ENCODE measurements around the gene ALS2CL.

The ALS2CL gene

DNA sequence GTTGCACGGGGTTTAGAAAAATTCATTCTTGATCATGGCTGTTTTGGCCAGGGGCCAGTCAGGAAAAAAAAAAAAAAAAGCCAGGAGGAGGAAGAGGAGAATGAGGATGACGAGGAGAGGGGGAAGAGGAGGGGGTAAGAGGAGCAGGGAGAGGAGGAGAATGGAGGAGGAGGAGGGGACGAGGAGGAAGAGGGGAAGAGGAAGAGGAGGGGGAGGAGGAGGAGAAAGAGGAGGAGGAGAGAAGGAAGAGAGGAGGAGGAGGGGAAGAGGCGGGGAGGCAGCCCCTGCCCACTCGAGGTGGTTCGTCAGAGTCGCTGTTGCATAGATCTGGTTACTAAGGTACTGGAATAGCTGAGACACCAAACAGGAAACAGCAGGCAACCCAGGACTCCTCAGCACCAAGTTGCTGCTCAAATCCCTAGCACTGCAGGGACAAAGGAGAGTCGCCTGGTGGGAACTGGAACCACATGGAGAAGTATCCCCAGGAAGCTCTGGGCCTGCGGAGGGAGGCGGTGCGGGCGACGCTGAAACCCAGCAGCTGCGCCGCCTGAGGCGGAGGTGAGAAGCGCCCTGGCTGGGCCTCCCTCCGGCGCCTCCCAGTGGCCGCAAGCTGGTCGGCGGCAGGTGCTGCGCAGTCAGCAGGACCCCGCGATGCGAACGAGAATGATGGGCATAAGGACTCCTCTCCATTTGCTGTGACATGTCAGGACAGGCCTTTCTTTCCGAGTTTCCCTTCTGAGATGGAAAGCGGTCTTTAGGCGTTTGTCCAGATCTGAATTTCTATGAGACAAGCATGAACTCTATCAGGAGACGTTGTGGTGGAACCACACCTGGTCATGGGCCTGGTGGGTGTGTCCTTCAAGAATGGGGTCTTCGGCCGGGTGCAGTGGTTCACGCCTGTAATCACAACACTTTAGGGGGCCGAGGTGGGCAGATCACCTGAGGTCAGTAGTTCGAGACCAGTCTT lies 63.6 kb downstream of the ALS2CL start:
- Mint-ChIP-seq H3K27ac (peak overlapping the region; percentile 89), H3K4me3 (peak overlapping the region; percentile 50), H3K9me3 (no peaks in the 10 kb centered on the region), H3K4me1 (peaks cover 16% of the 10 kb centered on the region), H3K27me3 (no peaks in the 10 kb centered on the region), H3K36me3 (no peaks in the 10 kb centered on the region)
- ATAC-seq = peak; percentile 91

DNA sequence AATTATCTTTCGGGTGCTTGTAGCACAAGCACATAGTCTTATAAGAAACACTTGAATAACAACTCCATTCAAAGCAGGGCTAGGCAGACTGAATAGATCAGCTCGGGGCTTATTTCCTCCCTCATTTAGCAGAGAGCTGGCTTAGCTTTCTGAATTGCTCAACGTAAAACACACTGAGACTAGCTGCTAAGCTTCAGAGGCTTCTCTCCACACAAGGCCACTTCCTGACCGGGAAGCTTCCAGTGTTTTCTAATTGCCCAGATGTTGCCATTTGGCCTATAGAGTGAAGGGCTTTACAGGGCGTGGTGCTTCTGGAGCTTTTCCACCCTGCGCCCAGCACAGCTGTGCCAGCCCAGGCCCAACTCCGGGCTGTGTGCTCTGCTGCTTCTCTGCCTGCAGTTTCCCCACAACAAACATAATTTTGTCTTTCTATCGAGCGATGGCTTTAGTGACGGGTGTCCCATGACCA lies 64.5 kb downstream of the ALS2CL start:
- ATAC-seq = no peak
- Mint-ChIP-seq H3K36me3 (no peaks in the 10 kb centered on the region), H3K4me3 (peak overlapping the region; percentile 50), H3K9me3 (no peaks in the 10 kb centered on the region), H3K27me3 (peaks cover 3% of the 10 kb centered on the region), H3K27ac (peak overlapping the region; percentile 89), H3K4me1 (peaks cover 16% of the 10 kb centered on the region)

DNA sequence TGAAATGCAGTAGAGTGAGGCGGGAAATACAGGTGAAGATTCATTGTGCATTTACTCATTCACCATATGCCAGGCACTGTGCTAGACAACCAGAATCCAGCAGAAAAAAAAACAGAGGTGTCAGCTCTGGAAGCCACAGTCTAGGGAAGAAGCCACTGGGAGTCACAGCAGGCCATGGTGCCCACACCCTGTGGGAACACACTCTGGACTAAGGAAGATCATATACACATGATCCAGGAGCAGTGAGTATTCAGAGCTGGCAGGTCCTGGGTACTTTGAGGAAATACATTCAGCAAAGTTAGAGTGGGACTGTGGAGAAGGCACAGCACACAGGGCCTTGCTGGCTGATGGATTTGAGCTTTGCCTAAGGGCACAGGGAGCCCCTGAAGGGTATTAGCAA lies 66.4 kb downstream of the ALS2CL start:
- H3K27me3 Mint-ChIP-seq = peaks cover 9% of the 10 kb centered on the region
- peaks cover 16% of the 10 kb centered on the region for H3K4me1 Mint-ChIP-seq
- ATAC-seq = no peak
- no peaks in the 10 kb centered on the region for H3K36me3 Mint-ChIP-seq
- H3K9me3 Mint-ChIP-seq = no peaks in the 10 kb centered on the region
- H3K27ac Mint-ChIP-seq = no peak overlapping the region
- no peak overlapping the region for H3K4me3 Mint-ChIP-seq

DNA sequence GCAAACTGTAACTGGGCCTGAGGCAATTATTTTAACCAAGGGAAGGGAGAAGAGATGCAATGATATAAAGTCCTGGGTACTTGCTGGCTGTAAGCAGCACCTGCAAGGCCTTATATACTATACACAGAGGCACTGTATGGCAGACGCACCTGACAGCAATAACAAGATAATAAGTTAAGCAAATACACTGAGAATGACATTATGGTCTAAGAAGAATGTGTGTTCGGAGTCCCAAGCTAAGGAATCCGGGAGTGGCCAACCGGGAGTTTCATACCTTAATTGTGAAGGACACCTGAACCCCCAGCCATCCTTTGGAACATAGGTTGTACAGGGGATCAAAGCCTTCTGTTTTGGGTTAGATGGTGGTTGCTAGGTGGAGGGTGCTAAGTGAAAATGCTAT lies 67.4 kb downstream of the ALS2CL start:
- Mint-ChIP-seq H3K27me3 (peaks cover 9% of the 10 kb centered on the region), H3K9me3 (no peaks in the 10 kb centered on the region), H3K27ac (no peak overlapping the region), H3K4me3 (no peak overlapping the region), H3K36me3 (no peaks in the 10 kb centered on the region), H3K4me1 (peaks cover 16% of the 10 kb centered on the region)
- no peak for ATAC-seq

DNA sequence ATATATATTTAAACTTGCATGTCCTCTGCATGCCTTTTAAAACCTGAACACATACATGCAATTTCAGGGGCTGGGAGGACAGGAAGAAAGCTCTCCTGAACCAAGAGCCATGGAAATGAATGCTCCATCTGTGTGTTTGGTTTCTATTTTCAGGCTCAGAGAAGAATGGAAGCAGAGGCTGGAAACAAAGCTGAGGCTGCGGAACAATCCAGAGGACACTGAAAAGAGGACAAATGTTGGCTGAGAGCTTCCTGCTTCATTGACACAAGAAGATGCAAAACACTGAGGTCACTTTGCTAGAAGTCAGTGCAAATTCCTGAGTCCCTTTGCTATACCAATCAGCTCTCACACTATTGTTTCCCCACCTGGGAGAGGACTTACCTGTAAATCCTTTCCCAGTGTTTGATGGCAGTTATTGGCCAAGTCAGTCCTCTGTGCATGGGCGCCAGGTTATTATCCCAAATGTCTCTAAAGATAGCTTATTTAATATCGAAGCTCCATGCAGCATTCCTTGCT lies 68.4 kb downstream of the ALS2CL start:
- peaks cover 11% of the 10 kb centered on the region for H3K4me1 Mint-ChIP-seq
- no peak overlapping the region for H3K4me3 Mint-ChIP-seq
- no peaks in the 10 kb centered on the region for H3K36me3 Mint-ChIP-seq
- H3K27me3 Mint-ChIP-seq = peaks cover 18% of the 10 kb centered on the region
- no peaks in the 10 kb centered on the region for H3K9me3 Mint-ChIP-seq
- ATAC-seq = no peak
- no peak overlapping the region for H3K27ac Mint-ChIP-seq

DNA sequence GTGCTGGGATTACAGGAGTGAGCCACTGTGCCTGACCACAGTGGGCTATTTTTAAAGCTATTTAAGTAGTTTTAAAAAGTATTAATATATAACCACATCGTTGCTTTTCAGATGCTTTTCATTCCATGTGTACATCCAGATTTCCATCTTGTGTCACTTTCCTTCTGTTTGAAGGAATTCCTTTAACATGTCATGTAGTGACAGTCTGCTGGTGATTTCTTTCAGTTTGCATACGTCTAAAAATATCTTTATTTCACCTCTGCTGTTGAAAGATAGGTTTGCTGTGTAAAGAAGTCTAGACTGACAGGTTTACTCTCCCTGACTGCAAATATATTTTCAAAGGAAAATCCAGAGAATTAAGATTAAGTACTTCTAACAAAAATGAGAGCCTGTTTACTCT lies 68.9 kb downstream of the ALS2CL start:
- H3K4me1 Mint-ChIP-seq = peaks cover 6% of the 10 kb centered on the region
- H3K4me3 Mint-ChIP-seq = no peak overlapping the region
- no peak for ATAC-seq

DNA sequence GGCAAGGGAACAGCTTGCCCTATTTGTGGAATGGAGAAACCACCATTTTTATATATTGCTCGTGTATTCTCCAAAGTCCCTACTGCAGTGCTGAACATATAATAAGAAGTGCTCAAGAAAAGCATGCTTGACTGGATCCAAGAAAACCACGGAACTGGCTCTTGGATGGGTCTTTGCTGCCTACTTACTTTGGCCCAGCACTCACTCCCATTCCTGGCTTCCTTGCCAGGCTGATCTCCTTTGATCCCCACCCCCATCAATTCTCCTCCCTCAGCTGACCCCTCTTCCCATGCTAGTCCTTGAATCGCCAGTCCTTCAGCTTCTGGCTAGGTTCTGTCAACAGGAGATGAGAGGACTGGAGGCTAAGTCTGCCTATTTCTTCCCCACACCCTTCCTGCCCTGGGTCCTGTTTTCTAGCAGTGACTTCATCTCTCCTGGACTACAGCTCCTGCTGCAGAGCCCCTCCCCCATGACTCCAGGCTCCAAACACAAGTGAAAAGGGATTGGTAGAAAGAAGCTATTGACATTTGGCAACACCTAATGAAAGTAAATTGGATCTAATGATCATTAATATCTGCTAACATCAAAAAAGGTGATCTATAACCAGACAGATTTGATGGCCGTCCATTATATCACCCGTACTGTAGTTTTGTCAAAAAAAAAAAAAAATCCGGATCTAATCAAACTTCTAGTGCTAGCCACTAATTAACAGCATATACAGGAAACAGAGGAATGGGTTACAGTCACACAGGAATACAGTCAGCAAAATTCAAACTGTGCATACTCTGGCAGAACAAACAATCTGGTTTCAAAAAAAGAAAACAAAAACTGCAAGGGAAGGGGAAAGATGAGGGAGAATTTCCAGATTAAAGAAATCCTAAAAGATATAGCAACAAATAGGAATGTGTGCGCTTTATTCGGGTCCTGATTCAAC lies 73.4 kb downstream of the ALS2CL start:
- no peaks in the 10 kb centered on the region for H3K36me3 Mint-ChIP-seq
- H3K27me3 Mint-ChIP-seq = peaks cover 28% of the 10 kb centered on the region
- no peak overlapping the region for H3K27ac Mint-ChIP-seq
- ATAC-seq = no peak
- no peaks in the 10 kb centered on the region for H3K4me1 Mint-ChIP-seq
- no peaks in the 10 kb centered on the region for H3K9me3 Mint-ChIP-seq
- no peak overlapping the region for H3K4me3 Mint-ChIP-seq

More for the DNA sequence above, 68.9 kb downstream of the ALS2CL start:
- Mint-ChIP-seq H3K9me3 (no peaks in the 10 kb centered on the region), H3K36me3 (no peaks in the 10 kb centered on the region), H3K27me3 (peaks cover 21% of the 10 kb centered on the region), H3K27ac (no peak overlapping the region)
